ENCODE measurements around the gene SYNE1.

- TF ChIP-seq CTCF (IDR thresholded peaks at IDR 0.05) (no peak), POLR2A (IDR thresholded peaks at IDR 0.05) (no peak)
These were observed 283.7 kb downstream of the SYNE1 start for GRCh38 chr6:152353440-152353839.

Data from heart left ventricle (tissue), 13 donors.